ENCODE measurements around the gene CTH. TPM values are rescaled to one million over a fixed set of nuclear protein-coding genes. Genes with fewer than 3 reads are reported as not detected.
"Not testable (repeated sequence)": the region's sequence is repeated elsewhere in the genome, so short reads cannot be mapped to it uniquely, and the experiment has no call there.

The CTH gene
- total RNA-seq: 4.3 TPM in 2 replicates

DNA sequence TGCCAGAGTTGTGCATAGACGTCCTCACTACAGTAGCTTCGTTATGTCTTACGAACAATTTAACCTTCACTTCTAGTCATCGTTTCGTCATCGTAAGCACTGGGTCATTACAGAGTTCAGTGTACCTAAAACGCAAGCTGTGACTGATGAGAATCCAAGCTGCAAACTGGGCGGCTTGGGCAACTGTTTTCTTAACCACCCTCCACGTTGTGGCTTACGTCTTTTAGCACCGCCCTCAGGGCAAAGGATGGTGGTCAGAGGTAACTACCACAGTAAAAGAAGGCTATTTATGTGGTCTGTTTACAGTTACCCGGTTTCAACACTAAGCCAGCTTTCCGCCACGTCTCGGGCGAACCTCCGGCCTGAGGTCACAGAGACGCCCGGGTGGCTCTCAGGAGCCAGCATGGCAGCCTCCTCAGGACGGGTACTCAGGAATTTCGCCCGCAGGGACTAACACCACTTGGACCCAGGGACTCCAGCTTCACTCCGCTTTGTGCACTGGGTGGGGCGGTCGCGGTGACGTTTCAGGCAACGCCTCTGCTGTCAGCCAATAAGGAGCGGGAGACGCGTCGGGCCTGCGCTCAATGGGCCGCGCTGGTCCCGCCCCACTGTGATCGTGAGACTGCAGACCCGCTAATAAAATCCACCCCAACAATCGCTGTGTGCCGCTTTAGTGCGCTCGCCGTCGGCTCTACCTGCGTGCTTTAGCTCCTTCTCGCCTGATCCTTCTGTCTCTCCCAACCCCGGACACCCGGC, at the start of gene CTH:
Gene CTH, plus strand, starts transcription at position 665 of the 756 bp plus-strand sequence. CDS start 148 bp downstream, outside the sequence.
- H3K27me3 Mint-ChIP-seq: peaks cover 11% of the 10 kb centered on the region
- ChIA-PET POLR2A (interaction anchor here (1.0 to 3.9 kb wide), 9 partner anchors 10 to 670 kb away, joined by 3 to 83 read pairs (median 5); partner anchors contain the start of genes ANKRD13C, LRRC40, SRSF11 and ZRANB2), CTCF (interaction anchor here (2.0 kb wide), 1 partner anchor 56 kb away, joined by 7 read pairs; the partner anchor contains the start of gene ANKRD13C)
- ATAC-seq (ENCODE audit: low read depth) (peak; percentile 97), DNase-seq (peak; percentile 90)
- intact Hi-C loops (cut with micrococcal nuclease): loop anchor here (1.0 kb wide), 4 partner anchors 56 to 671 kb away; partner anchors contain the start of genes ANKRD13C, LRRC40, SRSF11 and ZRANB2
- H3K27ac Mint-ChIP-seq: peak within 1 kb of the TSS; percentile 98
- no peak for TF ChIP-seq CTCF (IDR thresholded peaks at IDR 0.05)
- peaks cover 26% of the 10 kb centered on the region for H3K4me1 Mint-ChIP-seq
- H3K4me3 Mint-ChIP-seq: peak within 1 kb of the TSS; percentile 95
- H3K9me3 Mint-ChIP-seq: no peaks in the 10 kb centered on the region
- H3K36me3 Mint-ChIP-seq (ENCODE audit: low read depth): peaks cover 7% of the 10 kb centered on the region

DNA sequence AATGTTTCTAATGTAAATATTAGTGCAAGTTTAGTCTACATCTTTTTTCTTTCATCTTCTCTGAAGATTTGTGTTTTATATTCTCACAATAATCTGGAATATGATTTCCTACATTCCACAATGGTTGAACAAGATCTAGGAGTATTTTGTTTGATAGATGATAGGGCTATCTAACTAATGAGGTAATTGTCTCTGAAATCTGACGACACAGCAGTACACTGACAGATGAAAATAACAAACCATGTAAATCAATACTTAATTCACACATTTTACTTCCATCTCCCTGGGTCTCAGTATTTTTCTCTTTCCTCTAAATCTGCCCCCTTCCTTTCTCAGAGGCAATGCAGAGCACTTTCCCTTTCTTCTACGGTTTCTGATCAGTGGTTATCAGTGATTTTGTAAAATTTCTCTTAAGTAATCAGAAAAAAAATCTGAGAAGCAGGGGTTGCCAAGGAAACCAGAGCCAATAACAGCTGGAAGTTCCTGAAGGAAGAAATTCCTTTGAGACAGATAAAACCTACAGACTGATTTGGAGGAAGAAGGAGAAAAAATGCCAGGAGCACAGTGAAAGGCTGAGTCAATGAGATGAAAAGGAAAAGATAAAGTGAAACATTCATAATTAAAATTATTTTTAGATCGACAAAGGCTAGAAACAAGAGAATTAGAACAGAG, 49.2 kb upstream of the CTH start:
- H3K9me3 Mint-ChIP-seq: no peaks in the 10 kb centered on the region
- CTCF ChIA-PET: no interaction called here
- no peaks in the 10 kb centered on the region for H3K4me1 Mint-ChIP-seq
- no peak overlapping the region for H3K4me3 Mint-ChIP-seq
- intact Hi-C loops (cut with micrococcal nuclease): no loop called here
- TF ChIP-seq CTCF (IDR thresholded peaks at IDR 0.05): no peak
- ATAC-seq (ENCODE audit: low read depth) (no peak), DNase-seq (no peak)
- no peak overlapping the region for H3K27ac Mint-ChIP-seq
- no peaks in the 10 kb centered on the region for H3K27me3 Mint-ChIP-seq
- H3K36me3 Mint-ChIP-seq (ENCODE audit: low read depth): peaks cover under 1% of the 10 kb centered on the region
- POLR2A ChIA-PET: no interaction called here

- DNase-seq (no peak), ATAC-seq (ENCODE audit: low read depth) (no peak)
- intact Hi-C loops (cut with micrococcal nuclease): no loop called here
- CTCF ChIA-PET: no interaction called here
- Mint-ChIP-seq H3K27me3 (no peaks in the 10 kb centered on the region), H3K27ac (no peak overlapping the region), H3K4me3 (no peak overlapping the region), H3K4me1 (no peaks in the 10 kb centered on the region), H3K36me3 (ENCODE audit: low read depth) (peaks cover 3% of the 10 kb centered on the region), H3K9me3 (no peaks in the 10 kb centered on the region)
- POLR2A ChIA-PET: no interaction called here
- TF ChIP-seq CTCF (IDR thresholded peaks at IDR 0.05): no peak
Measured at GRCh38 chr1:70364439-70364838, 46.6 kb upstream of the CTH start.

GRCh38 chr1:70366425-70366952, 44.6 kb upstream of the CTH start:
- not testable (repeated sequence) for ATAC-seq (ENCODE audit: low read depth)

GRCh38 chr1:70366997-70367396, 44.1 kb upstream of the CTH start:
- POLR2A ChIA-PET; ATAC-seq (ENCODE audit: low read depth); DNase-seq; intact Hi-C loops (cut with micrococcal nuclease); H3K27me3 Mint-ChIP-seq; H3K4me3 Mint-ChIP-seq; H3K4me1 Mint-ChIP-seq; H3K36me3 Mint-ChIP-seq (ENCODE audit: low read depth); H3K27ac Mint-ChIP-seq; H3K9me3 Mint-ChIP-seq; CTCF ChIA-PET: not testable (repeated sequence)

More at GRCh38 chr1:70366425-70366952, 44.6 kb upstream of the CTH start:
- H3K4me3 Mint-ChIP-seq; H3K27me3 Mint-ChIP-seq; H3K9me3 Mint-ChIP-seq; H3K36me3 Mint-ChIP-seq (ENCODE audit: low read depth); H3K4me1 Mint-ChIP-seq; POLR2A ChIA-PET; DNase-seq; intact Hi-C loops (cut with micrococcal nuclease); H3K27ac Mint-ChIP-seq; CTCF ChIA-PET: not testable (repeated sequence)

DNA sequence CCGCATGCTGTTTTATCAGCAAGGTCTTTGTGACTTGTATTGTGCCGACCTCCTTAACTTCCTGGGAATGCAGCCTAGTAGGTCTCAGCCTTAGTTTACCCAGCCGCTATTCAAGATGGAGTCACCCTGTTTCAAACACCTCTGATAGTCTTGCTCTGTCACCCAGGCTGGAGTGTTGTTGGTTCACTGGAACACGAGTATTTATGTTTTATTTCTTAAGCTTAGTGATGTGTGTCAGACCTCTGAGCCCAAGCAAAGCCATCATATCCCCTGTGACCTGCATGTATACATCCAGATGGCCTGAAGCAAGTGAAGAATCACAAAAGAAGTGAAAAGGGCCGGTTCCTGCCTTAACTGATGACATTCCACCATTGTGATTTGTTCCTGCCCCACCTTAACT, 43.7 kb upstream of the CTH start:
- POLR2A ChIA-PET; intact Hi-C loops (cut with micrococcal nuclease); H3K4me3 Mint-ChIP-seq; H3K9me3 Mint-ChIP-seq; H3K36me3 Mint-ChIP-seq (ENCODE audit: low read depth); DNase-seq; H3K27me3 Mint-ChIP-seq; ATAC-seq (ENCODE audit: low read depth); H3K4me1 Mint-ChIP-seq; CTCF ChIA-PET; H3K27ac Mint-ChIP-seq: not testable (repeated sequence)

GRCh38 chr1:70371586-70371985, 39.5 kb upstream of the CTH start:
- H3K4me3 Mint-ChIP-seq; CTCF ChIA-PET; intact Hi-C loops (cut with micrococcal nuclease); H3K36me3 Mint-ChIP-seq (ENCODE audit: low read depth); ATAC-seq (ENCODE audit: low read depth); H3K27me3 Mint-ChIP-seq; H3K4me1 Mint-ChIP-seq; H3K9me3 Mint-ChIP-seq; H3K27ac Mint-ChIP-seq; POLR2A ChIA-PET; DNase-seq: not testable (repeated sequence)
